RWPE1 (cell line): ENCODE results near the gene TREX2.

Experiments
- CTCF ChIA-PET: fragments of 350-600 bp; sonication (Branson Sonifier 250); formaldehyde crosslinking; extraction: SDS; loops from one replicate; lab custom pipeline; 2021; lab: Yijun Ruan, JAX
- POLR2A ChIA-PET: fragments of 400-600 bp; formaldehyde crosslinking; extraction: SDS; loops from one replicate; lab custom pipeline; 2020; ENCODE audit warnings: antibody characterized with exemption; ENCODE audit not compliant: low non-redundant PET; lab: Yijun Ruan, JAX
- DNase-seq: peaks from one replicate; pipeline ENCODE4 v3.0.0; 2012; ENCODE audit warnings: low spot score
- H3K27ac ChIP-seq: fragments of 450-650 bp; 2 replicates; pipeline ENCODE4 v1.5.1; 2017
- TF ChIP-seq, protein P1 (sequence below): fragments of 450-650 bp; conservative IDR thresholded peaks from 2 replicates; pipeline ENCODE4 v1.5.1; 2017; ENCODE audit warnings: low read depth, mild to moderate bottlenecking

Gene TREX2

DNA sequence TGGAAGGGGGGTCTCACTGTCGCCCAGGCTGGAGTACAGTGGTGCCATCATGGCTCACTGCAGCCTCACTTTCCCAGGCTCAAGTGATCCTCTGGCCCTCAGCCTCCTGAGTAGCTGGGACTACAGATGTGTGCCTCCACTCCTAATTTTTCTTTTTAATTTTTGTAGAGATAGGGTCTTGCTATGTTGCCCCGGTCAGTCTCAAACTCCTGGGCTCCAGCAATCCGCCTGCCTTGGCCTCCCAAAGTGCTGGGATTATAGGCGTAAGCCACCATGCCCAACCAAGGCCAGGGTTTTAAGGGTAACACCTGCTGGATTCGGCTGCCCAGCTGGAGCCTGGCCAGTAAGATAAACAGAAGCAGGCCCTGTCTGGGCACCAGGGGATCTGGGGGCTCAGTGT is 3.4 kb downstream of the TREX2 start:
- POLR2A ChIA-PET = no interaction called here
- TF ChIP-seq, protein P1, sequence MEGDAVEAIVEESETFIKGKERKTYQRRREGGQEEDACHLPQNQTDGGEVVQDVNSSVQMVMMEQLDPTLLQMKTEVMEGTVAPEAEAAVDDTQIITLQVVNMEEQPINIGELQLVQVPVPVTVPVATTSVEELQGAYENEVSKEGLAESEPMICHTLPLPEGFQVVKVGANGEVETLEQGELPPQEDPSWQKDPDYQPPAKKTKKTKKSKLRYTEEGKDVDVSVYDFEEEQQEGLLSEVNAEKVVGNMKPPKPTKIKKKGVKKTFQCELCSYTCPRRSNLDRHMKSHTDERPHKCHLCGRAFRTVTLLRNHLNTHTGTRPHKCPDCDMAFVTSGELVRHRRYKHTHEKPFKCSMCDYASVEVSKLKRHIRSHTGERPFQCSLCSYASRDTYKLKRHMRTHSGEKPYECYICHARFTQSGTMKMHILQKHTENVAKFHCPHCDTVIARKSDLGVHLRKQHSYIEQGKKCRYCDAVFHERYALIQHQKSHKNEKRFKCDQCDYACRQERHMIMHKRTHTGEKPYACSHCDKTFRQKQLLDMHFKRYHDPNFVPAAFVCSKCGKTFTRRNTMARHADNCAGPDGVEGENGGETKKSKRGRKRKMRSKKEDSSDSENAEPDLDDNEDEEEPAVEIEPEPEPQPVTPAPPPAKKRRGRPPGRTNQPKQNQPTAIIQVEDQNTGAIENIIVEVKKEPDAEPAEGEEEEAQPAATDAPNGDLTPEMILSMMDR = no peak
- H3K27ac ChIP-seq = no peak overlapping the region
- CTCF ChIA-PET = interaction anchor here (0.6 to 0.8 kb wide), 2 partner anchors 28 to 501 kb away, joined by 3 read pairs; partner anchors contain the start of gene HAUS7
- no peak for DNase-seq

DNA sequence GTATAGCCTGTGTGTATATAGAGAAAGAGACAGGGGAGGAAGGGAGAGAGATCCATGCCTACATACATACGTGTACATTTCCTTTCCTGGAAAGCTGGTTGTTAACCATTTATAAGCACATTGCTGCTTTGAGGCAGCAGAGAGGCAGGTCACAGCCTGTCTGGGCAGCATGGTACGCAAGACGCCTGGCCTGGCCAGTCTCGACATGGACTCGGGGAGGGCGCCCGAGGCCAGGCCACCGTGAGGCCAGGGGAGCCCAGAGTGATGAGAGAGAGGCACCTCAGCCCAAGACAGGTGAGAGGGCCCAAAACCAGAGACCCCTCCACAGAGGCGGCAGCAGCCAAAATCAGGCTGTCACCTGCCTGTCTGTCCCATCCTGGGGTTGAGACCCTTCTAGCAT is 3.9 kb downstream of the TREX2 start:
- CTCF ChIA-PET = interaction anchor here (0.6 to 0.8 kb wide), 2 partner anchors 29 to 53 kb away, joined by 3 read pairs; partner anchors contain the start of genes BGN and HAUS7
- TF ChIP-seq, protein P1 = no peak

DNA sequence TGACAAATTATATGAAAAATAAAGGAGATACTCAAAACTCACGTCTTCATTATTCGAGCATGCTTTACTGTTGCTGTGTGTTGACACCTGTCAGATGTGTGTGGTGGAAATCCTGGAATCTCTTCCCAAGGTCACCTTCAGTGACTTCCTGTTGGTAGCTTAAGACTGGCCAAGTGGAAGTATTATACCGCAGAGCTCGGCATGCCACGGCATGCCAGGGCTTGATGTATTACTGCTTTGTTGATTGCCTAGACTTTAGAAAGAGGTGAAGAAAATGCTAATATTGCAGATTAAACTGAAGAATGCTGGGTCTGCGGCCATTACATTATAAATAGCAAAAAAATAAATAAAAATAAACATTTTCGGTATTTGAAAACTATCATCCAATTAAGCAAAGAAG is 4.6 kb downstream of the TREX2 start:
- H3K27ac ChIP-seq = no peak overlapping the region
- ChIA-PET CTCF (interaction anchor here (0.6 kb wide), 1 partner anchor 53 kb away, joined by 3 read pairs; the partner anchor contains the start of gene BGN), POLR2A (no interaction called here)
- TF ChIP-seq, protein P1 = no peak
- peak; percentile 30 for DNase-seq

More for the DNA sequence above, 3.9 kb downstream of the TREX2 start:
- peak; percentile 51 for DNase-seq
- POLR2A ChIA-PET = no interaction called here
- no peak overlapping the region for H3K27ac ChIP-seq

DNA sequence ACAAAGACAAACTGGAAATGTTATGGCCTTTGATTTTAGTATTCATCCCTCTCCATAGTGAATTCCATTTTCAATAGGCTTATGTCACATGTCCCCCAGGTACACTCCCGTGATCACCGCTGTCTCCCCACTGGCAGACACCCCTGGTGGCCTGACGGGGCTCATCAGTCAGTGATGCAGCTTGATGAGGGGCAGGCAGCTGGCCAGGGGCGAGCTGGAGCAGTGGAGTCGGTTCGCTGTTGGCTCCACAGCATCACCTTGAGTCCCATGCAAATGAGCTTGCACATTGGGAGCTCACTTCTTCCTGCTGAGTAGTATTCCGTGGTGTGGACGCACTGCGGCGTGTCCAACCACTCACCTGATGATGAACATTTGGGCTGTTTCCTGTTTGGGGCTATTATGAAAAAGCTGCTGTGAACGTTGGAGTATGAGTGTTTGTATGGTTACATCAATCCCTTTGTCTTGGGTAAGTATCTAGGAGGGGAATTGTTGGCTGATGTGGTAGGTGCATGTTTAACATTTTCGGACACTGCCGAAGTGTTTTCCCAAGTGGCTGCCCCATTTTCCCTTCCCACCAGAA is 5.2 kb downstream of the TREX2 start:
- ChIA-PET CTCF (no interaction called here), POLR2A (no interaction called here)
- no peak for DNase-seq
- TF ChIP-seq, protein P1 = no peak
- no peak overlapping the region for H3K27ac ChIP-seq

DNA sequence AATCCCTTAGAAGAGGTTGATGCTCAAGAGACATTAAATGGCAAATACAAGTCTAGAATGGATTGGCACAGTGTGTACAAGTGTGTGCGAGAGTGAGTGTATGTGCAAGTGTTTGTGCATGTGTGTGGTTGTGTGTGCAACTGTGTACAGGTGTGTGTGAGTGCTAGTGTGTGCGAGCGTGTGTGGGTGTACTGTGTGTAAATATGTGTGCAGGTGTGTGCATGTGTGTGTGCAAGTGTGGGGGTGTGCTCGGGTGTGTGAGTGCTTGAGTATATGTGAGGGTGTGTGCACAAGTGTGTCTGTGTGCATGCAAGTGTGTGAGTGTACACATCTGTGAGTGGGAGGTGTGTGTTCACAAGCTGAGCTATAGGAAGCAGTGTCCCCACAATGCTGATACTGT is 5.9 kb downstream of the TREX2 start:
- TF ChIP-seq, protein P1 = no peak
- no peak for DNase-seq
- POLR2A ChIA-PET = no interaction called here
- H3K27ac ChIP-seq = no peak overlapping the region
- CTCF ChIA-PET = no interaction called here

DNA sequence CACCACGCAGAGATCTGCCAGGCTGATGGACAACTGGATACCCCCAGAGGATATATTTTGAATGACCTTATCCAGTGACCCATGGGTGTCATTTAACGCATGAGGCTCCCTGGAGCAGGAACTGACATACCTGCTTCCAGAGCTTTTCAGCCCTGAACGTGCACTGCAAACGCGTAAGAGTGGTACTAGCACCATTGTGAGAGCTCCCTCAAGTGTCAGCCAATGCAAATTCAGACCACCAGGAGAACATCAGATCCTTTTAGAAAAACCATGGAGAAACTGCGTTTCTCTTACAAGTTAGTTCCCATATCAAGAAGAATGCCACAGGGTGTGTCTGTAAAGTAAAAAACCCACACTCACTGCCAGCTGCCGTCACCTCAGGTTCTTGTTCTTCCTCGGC is 7.3 kb downstream of the TREX2 start:
- H3K27ac ChIP-seq = no peak overlapping the region
- TF ChIP-seq, protein P1 = no peak; the same call in 1 of the 2 replicates
- ChIA-PET CTCF (no interaction called here), POLR2A (no interaction called here)
- no peak for DNase-seq
